Measurements from ENCODE around the gene GAL3ST2. TPM values are rescaled to one million over a fixed set of nuclear protein-coding genes. Genes with fewer than 3 reads are reported as not detected.

GAL3ST2 gene
- total and polyA plus RNA-seq, 2 of the 8 experiments (the other 6 are each of a cell fraction or from before 2014, with no cell fraction given) = not detected

DNA sequence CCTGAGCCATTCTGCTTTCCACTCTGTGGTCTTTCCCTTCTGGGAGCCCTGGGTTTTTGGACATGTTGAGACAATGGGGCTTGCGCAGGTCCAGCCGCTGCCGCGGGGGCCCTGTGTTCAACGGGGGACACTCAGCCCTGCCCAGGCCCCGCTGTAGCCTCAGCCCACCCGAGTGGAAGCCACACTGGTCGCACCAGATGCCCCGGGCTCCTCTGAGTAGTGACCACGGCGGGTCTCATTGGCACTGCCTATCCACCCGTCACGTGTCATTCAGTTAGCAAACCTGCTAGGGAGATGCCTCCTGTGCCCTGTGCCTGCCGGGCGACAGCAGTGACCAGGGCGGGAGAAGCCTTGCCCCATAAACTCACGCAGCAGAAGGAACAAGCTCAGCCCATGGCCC lies 23.1 kb upstream of the GAL3ST2 start (continued):
- no peak for TF ChIP-seq SIRT6 (IDR thresholded peaks at IDR 0.05; ENCODE audit: low read length)

Data from H1 (cell line).